Caco-2 (cell line): ENCODE results near the gene NECTIN1. TPM values are rescaled to one million over a fixed set of nuclear protein-coding genes. Genes with fewer than 3 reads are reported as not detected.

Experiments used
- BruUV-seq: library from RNA; stranded (reverse); fragments of 400-500 nt; replicated peaks from 2 replicates; lab custom pipeline; 2021; lab: Mats Ljungman, UMichigan
- CTCF ChIA-PET: fragments of 300-600 bp; sonication (Branson Sonifier 250); formaldehyde crosslinking; loops from one replicate; lab custom pipeline; 2022; ENCODE audit warnings: antibody characterized with exemption; lab: Charles Lee
- POLR2A ChIA-PET: fragments of 300-600 bp; sonication (Branson Sonifier 250); formaldehyde crosslinking; loops from one replicate; lab custom pipeline; 2022; ENCODE audit warnings: antibody characterized with exemption; lab: Charles Lee
- DNase-seq, 2 experiments: peaks; one replicate each; pipeline versions ENCODE4 v3.0.0 to v3.0.0-alpha.2; 2020 to 2022
- H3K27me3 ChIP-seq: replicated peaks from 2 replicates; pipeline ENCODE4 v1.6.0; 2011; ENCODE audit warnings: low read length; ENCODE audit not compliant: control insufficient read depth, insufficient read depth
- H3K36me3 ChIP-seq: 2 replicates; pipeline ENCODE4 v1.5.1; 2011; ENCODE audit warnings: low read length; ENCODE audit not compliant: control insufficient read depth, insufficient read depth
- H3K4me1 ChIP-seq: fragments of 250-450 bp; sonication (Bioruptor Pico); 2 replicates; pipeline ENCODE4 v1.5.1; 2020; ENCODE audit warnings: mild to moderate bottlenecking
- H3K4me3 ChIP-seq: 2 replicates; pipeline ENCODE4 v1.5.1; 2011; ENCODE audit warnings: low read depth, mild to moderate bottlenecking, control low read depth, low read length
- H3K9me3 ChIP-seq: fragments of 250-450 bp; sonication (Bioruptor Pico); 2 replicates; pipeline ENCODE4 v1.5.1; 2020; ENCODE audit warnings: mild to moderate bottlenecking, moderate library complexity
- H3K27ac Mint-ChIP-seq: one replicate; pipeline ENCODE4 v1.8.0; 2022; ENCODE audit warnings: mixed read lengths; ENCODE audit not compliant: unreplicated experiment
- H3K27me3 Mint-ChIP-seq: one replicate; pipeline ENCODE4 v1.8.0; 2022; ENCODE audit warnings: mixed read lengths; ENCODE audit not compliant: insufficient read depth, unreplicated experiment
- H3K36me3 Mint-ChIP-seq: one replicate; pipeline ENCODE4 v1.8.0; 2022; ENCODE audit warnings: mild to moderate bottlenecking, mixed read lengths; ENCODE audit not compliant: insufficient read depth, unreplicated experiment
- H3K4me1 Mint-ChIP-seq: one replicate; pipeline ENCODE4 v1.8.0; 2022; ENCODE audit warnings: low read depth, mixed read lengths; ENCODE audit not compliant: unreplicated experiment
- H3K4me3 Mint-ChIP-seq: one replicate; pipeline ENCODE4 v1.8.0; 2022; ENCODE audit warnings: mild to moderate bottlenecking, moderate library complexity, mixed read lengths; ENCODE audit not compliant: unreplicated experiment
- H3K9me3 Mint-ChIP-seq: one replicate; pipeline ENCODE4 v1.8.0; 2022; ENCODE audit warnings: mixed read lengths; ENCODE audit not compliant: unreplicated experiment
- intact Hi-C: fragments of 100-400 bp; cut with micrococcal nuclease; formaldehyde crosslinking; loops from one replicate; pipeline ENCODE4 v1.10.0; 2022; ENCODE audit not compliant: unreplicated experiment
- total RNA-seq: library from RNA; stranded (reverse); gene quantifications from 2 replicates; pipeline ENCODE4 v1.2.3, GENCODE V29; 2022
- TF ChIP-seq, protein P1 (sequence below), 2 experiments: fragments of 200-600 bp in 1 of 2; IDR thresholded peaks; 1 replicate in 1 of 2; 2 replicates in 1 of 2; pipeline versions ENCODE4 v1.5.1 to v1.8.0; 2011 to 2022; ENCODE audit warnings: antibody characterized with exemption in 1 of 2, control low read depth in 1 of 2, inconsistent platforms in 1 of 2, low read depth in 1 of 2, low read length in 1 of 2, mild to moderate bottlenecking in 1 of 2, moderate library complexity in 1 of 2; ENCODE audit not compliant: insufficient read depth in 1 of 2, severe bottlenecking in 1 of 2, unreplicated experiment in 1 of 2

Gene NECTIN1
- total RNA-seq, 1 experiment from 2014 or later, result 60.1 TPM

DNA sequence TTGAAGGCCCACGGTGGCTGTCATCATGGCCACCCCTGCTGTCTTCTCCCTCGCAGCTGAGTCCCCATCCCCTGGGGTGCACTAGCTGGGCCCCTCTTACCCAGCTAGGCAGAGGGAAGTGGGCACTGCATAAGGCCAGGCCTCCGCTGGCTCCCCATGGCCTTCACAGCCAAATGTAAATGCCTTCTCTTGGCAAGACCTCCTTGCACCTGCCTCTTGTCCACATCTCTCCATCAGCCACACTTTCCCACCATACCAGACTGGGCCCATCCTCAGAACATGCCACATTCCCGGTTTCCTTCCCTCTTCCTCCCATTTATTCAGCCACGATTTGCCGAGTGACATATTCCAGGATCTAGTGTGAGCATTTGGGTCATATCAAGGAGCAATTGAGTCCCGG, 49.7 kb downstream of the NECTIN1 start:
- BruUV-seq, result no TSS peak
- no peaks in the 10 kb centered on the region for H3K27me3 Mint-ChIP-seq
- ChIA-PET POLR2A (no interaction called here), CTCF (interaction anchor here (0.6 kb wide), 1 partner anchor 50 kb away, joined by 3 read pairs; the partner anchor contains the start of gene NECTIN1)
- H3K4me3 Mint-ChIP-seq, result no peak overlapping the region
- intact Hi-C loops, result no loop called here
- H3K9me3 ChIP-seq, result peaks cover 14% of the 10 kb centered on the region; the same call in 1 of the 2 replicates
- TF ChIP-seq, protein P1, sequence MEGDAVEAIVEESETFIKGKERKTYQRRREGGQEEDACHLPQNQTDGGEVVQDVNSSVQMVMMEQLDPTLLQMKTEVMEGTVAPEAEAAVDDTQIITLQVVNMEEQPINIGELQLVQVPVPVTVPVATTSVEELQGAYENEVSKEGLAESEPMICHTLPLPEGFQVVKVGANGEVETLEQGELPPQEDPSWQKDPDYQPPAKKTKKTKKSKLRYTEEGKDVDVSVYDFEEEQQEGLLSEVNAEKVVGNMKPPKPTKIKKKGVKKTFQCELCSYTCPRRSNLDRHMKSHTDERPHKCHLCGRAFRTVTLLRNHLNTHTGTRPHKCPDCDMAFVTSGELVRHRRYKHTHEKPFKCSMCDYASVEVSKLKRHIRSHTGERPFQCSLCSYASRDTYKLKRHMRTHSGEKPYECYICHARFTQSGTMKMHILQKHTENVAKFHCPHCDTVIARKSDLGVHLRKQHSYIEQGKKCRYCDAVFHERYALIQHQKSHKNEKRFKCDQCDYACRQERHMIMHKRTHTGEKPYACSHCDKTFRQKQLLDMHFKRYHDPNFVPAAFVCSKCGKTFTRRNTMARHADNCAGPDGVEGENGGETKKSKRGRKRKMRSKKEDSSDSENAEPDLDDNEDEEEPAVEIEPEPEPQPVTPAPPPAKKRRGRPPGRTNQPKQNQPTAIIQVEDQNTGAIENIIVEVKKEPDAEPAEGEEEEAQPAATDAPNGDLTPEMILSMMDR (IDR thresholded peaks at IDR 0.05; ENCODE audit: insufficient read depth in 1 of 2, low read depth in 1 of 2, low read length in 1 of 2, severe bottlenecking in 1 of 2, unreplicated experiment in 1 of 2), result no peak
- peaks cover 10% of the 10 kb centered on the region for H3K9me3 Mint-ChIP-seq
- no peaks in the 10 kb centered on the region for H3K4me1 Mint-ChIP-seq
- H3K36me3 ChIP-seq, result peaks cover 13% of the 10 kb centered on the region
- H3K27me3 ChIP-seq, result no peaks in the 10 kb centered on the region
- H3K4me3 ChIP-seq, result no peak overlapping the region
- no peak for DNase-seq
- no peak overlapping the region for H3K27ac Mint-ChIP-seq
- H3K4me1 ChIP-seq, result peaks cover 4% of the 10 kb centered on the region; the same call in 1 of the 2 replicates
- peaks cover 7% of the 10 kb centered on the region for H3K36me3 Mint-ChIP-seq

GRCh38 chr11:119678351-119678750, 50.6 kb downstream of the NECTIN1 start:
- no TSS peak for BruUV-seq
- no peaks in the 10 kb centered on the region for H3K4me1 ChIP-seq
- H3K27me3 ChIP-seq, result no peaks in the 10 kb centered on the region
- intact Hi-C loops, result no loop called here
- TF ChIP-seq, protein P1 (IDR thresholded peaks at IDR 0.05; ENCODE audit: insufficient read depth in 1 of 2, low read depth in 1 of 2, low read length in 1 of 2, severe bottlenecking in 1 of 2, unreplicated experiment in 1 of 2), result no peak
- ChIA-PET CTCF (interaction anchor here (1.0 kb wide), 1 partner anchor 51 kb away, joined by 3 read pairs; the partner anchor contains the start of gene NECTIN1), POLR2A (no interaction called here)
- peaks cover 10% of the 10 kb centered on the region for H3K9me3 Mint-ChIP-seq
- no peak for DNase-seq
- H3K27me3 Mint-ChIP-seq, result no peaks in the 10 kb centered on the region
- H3K4me1 Mint-ChIP-seq, result no peaks in the 10 kb centered on the region
- peaks cover 14% of the 10 kb centered on the region; the same call in 1 of the 2 replicates for H3K9me3 ChIP-seq
- no peak overlapping the region for H3K4me3 Mint-ChIP-seq
- H3K4me3 ChIP-seq, result no peak overlapping the region
- no peak overlapping the region for H3K27ac Mint-ChIP-seq
- H3K36me3 ChIP-seq, result peaks cover 16% of the 10 kb centered on the region
- H3K36me3 Mint-ChIP-seq, result peaks cover 7% of the 10 kb centered on the region

DNA sequence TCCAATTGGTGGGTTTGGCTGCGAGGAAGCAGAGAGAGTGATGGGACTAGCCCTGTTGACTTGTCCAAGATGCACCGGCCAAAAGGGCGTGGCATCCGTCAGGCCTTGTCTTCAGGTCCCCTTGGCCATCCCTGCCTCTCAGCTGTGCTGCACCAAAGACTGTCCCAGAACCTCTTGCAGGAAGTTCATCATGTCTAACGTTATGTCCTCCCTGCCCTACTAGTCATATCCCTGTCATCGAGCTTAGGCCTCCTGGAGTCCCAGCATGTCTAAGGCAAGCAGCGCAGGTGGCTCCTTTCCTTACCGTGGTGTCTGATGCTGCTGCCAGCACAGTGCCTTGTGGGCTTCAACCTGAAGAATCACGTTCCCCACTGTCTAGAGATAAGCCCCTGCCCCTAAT, 51.2 kb downstream of the NECTIN1 start:
- no peak for DNase-seq
- TF ChIP-seq, protein P1 (IDR thresholded peaks at IDR 0.05; ENCODE audit: insufficient read depth in 1 of 2, low read depth in 1 of 2, low read length in 1 of 2, severe bottlenecking in 1 of 2, unreplicated experiment in 1 of 2), result no peak
- no peaks in the 10 kb centered on the region for H3K4me1 Mint-ChIP-seq
- POLR2A ChIA-PET, result no interaction called here
- Histone ChIP-seq H3K9me3 (peaks cover 14% of the 10 kb centered on the region; the same call in 1 of the 2 replicates), H3K36me3 (peaks cover 16% of the 10 kb centered on the region), H3K4me1 (no peaks in the 10 kb centered on the region), H3K4me3 (no peak overlapping the region), H3K27me3 (no peaks in the 10 kb centered on the region)
- CTCF ChIA-PET, result interaction anchor here (1.0 kb wide), 1 partner anchor 51 kb away, joined by 3 read pairs; the partner anchor contains the start of gene NECTIN1
- no peaks in the 10 kb centered on the region for H3K27me3 Mint-ChIP-seq
- peaks cover 12% of the 10 kb centered on the region for H3K36me3 Mint-ChIP-seq
- BruUV-seq, result no TSS peak
- H3K4me3 Mint-ChIP-seq, result no peak overlapping the region
- peaks cover 10% of the 10 kb centered on the region for H3K9me3 Mint-ChIP-seq
- H3K27ac Mint-ChIP-seq, result no peak overlapping the region
- intact Hi-C loops, result no loop called here
